T-helper 17 cell (primary cell): Measurements from ENCODE around the gene FMNL1. TPM values are rescaled to one million over a fixed set of nuclear protein-coding genes. Genes with fewer than 3 reads are reported as not detected.
A peak's percentile ranks its signal among the peaks of the same experiment; 100 is the strongest.

Experiments used
- ATAC-seq: fragments of 150-1000 bp; cut with Tn5 transposase; 2 replicates; pipeline ENCODE4 v1.10.0; 2021; ENCODE audit warnings: mild to moderate bottlenecking, moderate library complexity
- DNase-seq, 3 donors: peaks; one replicate each; pipeline versions ENCODE4 v3.0.0 to v3.0.0-alpha.2; 2020 to 2021
- H3K9me3 ChIP-seq: one replicate; pipeline ENCODE4 v1.7.0; 2013; ENCODE audit warnings: low read length, mild to moderate bottlenecking; ENCODE audit not compliant: control insufficient read depth, poor library complexity, severe bottlenecking
- H3K27ac Mint-ChIP-seq: one replicate; pipeline ENCODE4 v1.8.0; 2022; ENCODE audit warnings: mild to moderate bottlenecking, moderate library complexity, mixed read lengths
- H3K27me3 Mint-ChIP-seq: one replicate; pipeline ENCODE4 v1.8.0; 2022; ENCODE audit warnings: mixed read lengths
- H3K36me3 Mint-ChIP-seq: one replicate; pipeline ENCODE4 v1.8.0; 2022; ENCODE audit warnings: low read depth, mixed read lengths
- H3K4me1 Mint-ChIP-seq: one replicate; pipeline ENCODE4 v1.8.0; 2022; ENCODE audit warnings: mild to moderate bottlenecking, mixed read lengths
- H3K4me3 Mint-ChIP-seq: one replicate; pipeline ENCODE4 v1.8.0; 2022; ENCODE audit warnings: mild to moderate bottlenecking, moderate library complexity, mixed read lengths
- total RNA-seq, 4 donors: library from RNA in 2 of 4; stranded (reverse) in 2 of 4; gene quantifications; one replicate each; pipeline ENCODE4 v1.2.3 and lab custom pipeline; 2022 to 2026

FMNL1 gene
- total RNA-seq, 2 donors from 2014 or later = 509 to 550 TPM

DNA sequence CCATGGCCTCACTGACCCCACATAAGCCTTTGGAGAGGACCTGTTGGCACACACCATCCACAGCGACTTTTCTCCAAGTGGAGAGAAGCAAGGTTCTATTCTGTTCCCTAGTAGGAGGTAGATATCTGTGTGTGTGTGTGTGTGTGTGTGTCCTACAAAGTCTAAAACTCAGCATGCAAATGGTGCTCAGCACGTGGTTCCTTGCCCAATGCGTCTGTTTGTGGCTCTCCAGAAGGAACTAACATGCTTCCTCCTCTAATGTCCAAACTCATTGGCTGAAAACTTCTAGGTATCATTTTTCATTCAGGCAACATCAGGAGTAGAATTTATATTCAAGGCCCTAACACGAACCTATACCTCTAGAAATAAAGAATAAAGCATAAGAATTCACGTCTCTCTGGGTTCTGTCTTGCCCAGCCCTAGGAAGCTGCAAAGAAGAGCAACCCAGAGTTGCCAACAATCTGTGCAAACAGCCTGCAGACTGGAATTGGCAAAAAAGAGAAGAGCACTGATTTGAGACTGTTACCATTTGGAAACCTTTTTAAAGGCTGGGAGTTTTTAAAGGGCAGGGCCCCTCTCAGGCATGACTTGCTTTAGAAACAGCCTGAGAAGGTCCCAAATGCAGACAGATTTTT, 69.6 kb downstream of the FMNL1 start:
- H3K36me3 Mint-ChIP-seq = peaks cover 2% of the 10 kb centered on the region
- ATAC-seq = no peak
- H3K4me1 Mint-ChIP-seq = peaks cover 34% of the 10 kb centered on the region
- H3K4me3 Mint-ChIP-seq = no peak overlapping the region
- DNase-seq = no peak
- peak overlapping the region; percentile 93 for H3K27ac Mint-ChIP-seq
- H3K9me3 ChIP-seq = no peaks in the 10 kb centered on the region
- no peaks in the 10 kb centered on the region for H3K27me3 Mint-ChIP-seq

DNA sequence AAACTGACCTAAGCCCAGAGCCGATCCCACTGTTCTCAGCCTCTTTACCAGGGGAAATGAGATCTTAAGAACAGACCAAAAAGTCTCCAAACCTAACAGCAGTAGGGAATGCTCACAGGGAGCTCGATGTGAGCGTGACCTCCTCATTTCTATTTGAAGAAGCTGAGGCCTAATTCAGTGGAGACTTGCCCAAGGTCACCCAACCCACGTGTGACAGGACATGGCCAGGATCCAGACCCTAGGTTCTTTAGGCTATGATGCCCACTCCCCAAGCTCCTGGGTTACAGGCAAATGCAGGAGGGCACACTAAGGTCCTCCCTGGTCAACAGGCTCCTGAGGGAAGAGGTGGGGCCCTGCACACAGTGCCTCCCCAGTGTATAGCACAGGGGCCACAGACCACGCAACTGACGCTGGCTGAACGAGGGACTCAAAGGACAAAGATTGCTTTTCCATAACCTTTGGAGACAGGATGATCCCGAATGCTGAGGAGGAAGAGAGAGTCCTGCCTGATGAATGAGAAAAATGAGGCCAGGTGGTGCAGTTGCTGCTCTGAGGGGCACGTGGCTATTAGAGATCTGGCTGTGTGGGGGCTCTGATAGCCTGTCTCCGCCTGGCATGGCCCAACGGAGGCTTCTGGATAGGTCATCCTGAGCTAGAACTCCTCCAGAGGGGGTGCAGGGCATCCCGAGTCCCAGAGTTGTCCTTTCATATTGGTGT, 71.2 kb downstream of the FMNL1 start:
- Mint-ChIP-seq H3K4me3 (peak overlapping the region; percentile 19), H3K4me1 (peaks cover 44% of the 10 kb centered on the region), H3K27me3 (no peaks in the 10 kb centered on the region), H3K27ac (peak overlapping the region; percentile 93), H3K36me3 (peaks cover 2% of the 10 kb centered on the region)
- ATAC-seq (no peak), DNase-seq (no peak)
- H3K9me3 ChIP-seq = no peaks in the 10 kb centered on the region

DNA sequence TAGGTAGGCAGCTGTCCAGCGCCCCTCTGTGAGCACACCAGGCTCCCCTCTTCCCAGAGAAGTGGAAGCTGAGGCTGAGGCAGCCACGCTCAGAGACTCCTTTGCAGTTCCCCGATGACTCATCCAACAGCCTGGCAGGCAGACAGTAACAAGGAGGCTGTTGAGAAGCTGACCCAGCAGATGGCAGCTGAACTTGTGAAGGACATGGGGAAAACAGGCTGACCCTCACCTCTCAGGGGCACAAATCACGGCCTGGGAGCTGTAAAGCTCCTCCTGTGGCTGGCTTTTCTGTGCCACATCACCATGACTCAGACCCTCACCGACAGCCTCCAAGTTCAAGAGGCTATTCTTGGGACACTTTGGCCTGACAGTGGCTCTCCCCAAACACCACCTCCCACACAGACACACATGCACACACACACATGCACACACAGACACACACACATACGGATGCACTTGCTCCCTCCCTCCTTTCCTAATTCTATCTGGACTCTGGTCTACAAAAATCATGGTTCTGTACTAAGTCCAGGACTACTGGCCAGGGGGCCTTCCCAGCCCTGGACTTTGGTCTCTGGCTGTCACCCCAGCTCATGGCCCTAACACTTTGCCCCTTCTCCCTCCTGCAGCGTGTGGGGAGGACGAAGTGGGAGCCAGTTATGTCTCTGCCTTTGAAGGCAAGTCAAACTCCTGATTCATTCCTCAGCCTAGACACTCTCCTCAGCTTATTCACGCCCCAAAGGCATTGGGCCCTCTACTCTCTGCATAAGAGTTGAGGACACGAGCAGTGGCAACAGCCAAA, 71.9 kb downstream of the FMNL1 start:
- no peak for DNase-seq
- H3K27ac Mint-ChIP-seq = peak overlapping the region; percentile 93
- peaks cover 3% of the 10 kb centered on the region for H3K36me3 Mint-ChIP-seq
- H3K27me3 Mint-ChIP-seq = no peaks in the 10 kb centered on the region
- ATAC-seq = peak; percentile 21
- peak overlapping the region; percentile 36 for H3K4me3 Mint-ChIP-seq
- peaks cover 52% of the 10 kb centered on the region for H3K4me1 Mint-ChIP-seq
- no peaks in the 10 kb centered on the region for H3K9me3 ChIP-seq

DNA sequence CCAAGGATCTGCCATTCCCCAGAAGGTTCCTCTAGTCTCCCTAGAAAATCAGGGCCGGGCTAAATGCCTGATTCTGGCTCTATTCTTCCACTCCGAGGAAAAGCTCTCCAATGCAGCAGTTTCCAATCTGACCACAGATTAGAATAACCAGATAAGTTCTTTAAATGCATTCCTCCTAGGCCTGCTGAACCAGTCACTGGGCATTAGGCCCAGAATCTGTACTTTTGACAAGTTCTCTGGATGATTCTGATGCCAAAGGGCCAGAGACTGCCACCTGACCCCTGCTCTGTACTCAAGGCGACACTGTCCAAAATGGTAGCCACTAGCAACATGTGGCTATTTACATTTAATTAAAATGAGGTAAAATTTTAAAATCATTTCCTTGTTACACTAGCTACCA, 72.8 kb downstream of the FMNL1 start:
- Mint-ChIP-seq H3K36me3 (peaks cover 5% of the 10 kb centered on the region), H3K27me3 (no peaks in the 10 kb centered on the region), H3K4me3 (no peak overlapping the region), H3K27ac (peak overlapping the region; percentile 93), H3K4me1 (peaks cover 59% of the 10 kb centered on the region)
- DNase-seq = no peak
- ATAC-seq = no peak
- no peaks in the 10 kb centered on the region for H3K9me3 ChIP-seq

DNA sequence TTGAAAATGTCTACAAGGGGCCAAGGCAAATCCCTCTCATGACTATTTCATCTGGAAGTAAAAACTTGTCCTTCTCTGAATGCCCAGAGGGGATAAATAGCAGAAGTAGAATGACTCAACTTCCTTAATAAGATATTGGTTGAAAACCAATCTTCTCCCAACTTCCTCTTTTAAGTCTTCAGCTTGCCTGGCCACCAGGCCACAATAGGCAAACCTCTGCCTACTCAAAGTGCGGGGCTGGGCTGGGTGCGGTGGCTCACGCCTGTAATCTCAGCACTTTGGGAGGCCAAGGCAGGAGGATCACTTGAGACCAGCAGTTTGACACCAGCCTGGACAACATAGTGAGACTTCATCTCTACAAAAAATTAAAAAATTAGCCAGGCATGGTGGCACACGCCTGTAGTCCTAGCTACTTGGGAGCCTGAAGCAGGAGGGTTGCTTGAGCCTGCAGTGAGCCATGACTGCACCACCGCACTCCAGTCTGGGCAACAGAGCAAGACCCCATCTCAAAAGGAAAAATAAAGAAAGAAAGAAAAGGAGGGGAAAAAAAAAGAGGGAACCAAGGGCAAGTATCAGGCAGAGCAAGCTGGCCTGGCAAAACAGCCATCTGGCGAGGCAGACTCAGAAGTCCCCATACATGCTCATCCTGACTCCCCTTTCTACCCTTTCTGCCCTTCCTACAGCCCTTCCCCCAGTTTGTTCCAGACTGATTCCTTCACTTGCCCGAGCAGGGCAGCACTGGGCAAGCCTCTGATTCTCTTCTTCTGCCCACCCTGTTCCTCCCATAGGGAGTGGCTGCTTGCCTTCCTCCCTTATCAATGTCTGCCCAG, 74.5 kb downstream of the FMNL1 start:
- H3K4me1 Mint-ChIP-seq = peaks cover 62% of the 10 kb centered on the region
- H3K4me3 Mint-ChIP-seq = peak overlapping the region; percentile 28
- peaks cover 5% of the 10 kb centered on the region for H3K36me3 Mint-ChIP-seq
- no peak for DNase-seq
- ATAC-seq = peak; percentile 65
- peak overlapping the region; percentile 93 for H3K27ac Mint-ChIP-seq
- no peaks in the 10 kb centered on the region for H3K9me3 ChIP-seq
- no peaks in the 10 kb centered on the region for H3K27me3 Mint-ChIP-seq

DNA sequence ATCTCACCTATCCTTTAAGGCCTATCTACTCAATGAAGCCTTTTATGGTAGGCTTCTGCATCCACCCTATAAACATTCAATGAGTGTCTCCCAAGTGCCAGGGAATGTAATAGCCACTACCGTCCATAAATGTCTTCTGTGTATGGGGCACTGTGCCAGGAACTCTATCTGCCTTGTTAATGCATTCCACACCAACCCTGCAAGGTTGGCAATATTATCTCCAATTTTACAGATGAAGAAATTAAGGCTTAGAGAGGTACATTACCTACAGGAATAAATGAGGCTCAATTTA, 75.1 kb downstream of the FMNL1 start:
- H3K9me3 ChIP-seq = no peaks in the 10 kb centered on the region
- Mint-ChIP-seq H3K4me3 (peak overlapping the region; percentile 28), H3K4me1 (peaks cover 60% of the 10 kb centered on the region), H3K36me3 (peaks cover 5% of the 10 kb centered on the region), H3K27me3 (no peaks in the 10 kb centered on the region), H3K27ac (peak overlapping the region; percentile 93)
- no peak for ATAC-seq
- DNase-seq = no peak

Other genes starting within 250 kb of the FMNL1 start
- gene DCAKD, start 170.3 kb upstream of the FMNL1 start, total RNA-seq = 10 to 100 TPM; 13.5 to 20.3 TPM
- 10 to 100 TPM; 78.2 to 85.9 TPM for gene NMT1, start 160.6 kb upstream of the FMNL1 start, total RNA-seq
- 1 to 10 TPM; 3.7 to 5.0 TPM for gene PLCD3, start 89.4 kb upstream of the FMNL1 start, total RNA-seq
- 10 to 100 TPM; 13.6 to 18.9 TPM for gene ACBD4, start 86.2 kb upstream of the FMNL1 start, total RNA-seq
- gene HEXIM1, start 73.4 kb upstream of the FMNL1 start, total RNA-seq = 10 to 100 TPM; 52.4 to 71.8 TPM
- gene HEXIM2, start 60.0 kb upstream of the FMNL1 start, total RNA-seq = 10 to 100 TPM in 1 of 2 donors, 1 to 10 TPM in 1; 1.5 to 12.3 TPM
- gene SPATA32, start 40.2 kb downstream of the FMNL1 start, total RNA-seq = under 1 TPM in 1 of 2 donors, not detected in 1; 0.17 TPM
- 10 to 100 TPM; 43.8 to 49.1 TPM for gene MAP3K14, start 95.1 kb downstream of the FMNL1 start, total RNA-seq
- 10 to 100 TPM; 42.0 to 55.4 TPM for gene ARHGAP27, start 211.0 kb downstream of the FMNL1 start, total RNA-seq